HFFc6 (cell line): Measurements from ENCODE around the gene POPDC3. TPM values are rescaled to one million over a fixed set of nuclear protein-coding genes. Genes with fewer than 3 reads are reported as not detected.
"Not testable (repeated sequence)": the region's sequence is repeated elsewhere in the genome, so short reads cannot be mapped to it uniquely, and the experiment has no call there.

Source experiments
- DNase-seq: peaks from one replicate; pipeline ENCODE4 v3.0.0-alpha.2; 2018
- H3K27ac Mint-ChIP-seq: 2 replicates; pipeline ENCODE4 v1.8.0; 2020; ENCODE audit warnings: mild to moderate bottlenecking, mixed read lengths
- H3K27me3 Mint-ChIP-seq: 2 replicates; pipeline ENCODE4 v1.8.0; 2021; ENCODE audit warnings: mild to moderate bottlenecking, moderate library complexity, mixed read lengths; ENCODE audit not compliant: insufficient read depth
- H3K36me3 Mint-ChIP-seq: 2 replicates; pipeline ENCODE4 v1.8.0; 2021; ENCODE audit warnings: low read depth, mixed read lengths
- H3K4me1 Mint-ChIP-seq: 2 replicates; pipeline ENCODE4 v1.8.0; 2020; ENCODE audit warnings: low read depth, mixed read lengths
- H3K4me3 Mint-ChIP-seq: 2 replicates; pipeline ENCODE4 v1.8.0; 2020; ENCODE audit warnings: mild to moderate bottlenecking, moderate library complexity, mixed read lengths
- H3K9me3 Mint-ChIP-seq: 2 replicates; pipeline ENCODE4 v1.8.0; 2020; ENCODE audit warnings: mild to moderate bottlenecking, mixed read lengths
- long read RNA-seq: library from polyadenylated mRNA; unstranded; transcript quantifications from one replicate; pipeline ENCODE4 v2.0.0, GENCODE V29; 2019
- total RNA-seq, 6 experiments: library from RNA; stranded (reverse); fragmentation: NEBNext Ultra II Directional; extraction: Animal tissue kit (Norgen Biotek cat#: 25700); gene quantifications; 2 replicates in 1 of 6; 3 replicates in 5 of 6; pipeline ENCODE4 v1.2.3, GENCODE V29; 2021
- TF ChIP-seq, protein P1 (sequence below): fragments of 200-600 bp; sonication (generic); IDR thresholded peaks from 2 replicates; pipeline ENCODE4 v1.5.0; 2021; ENCODE audit warnings: antibody characterized with exemption, mild to moderate bottlenecking

The POPDC3 gene
- total RNA-seq = 10 to 100 TPM; 15.4 to 24.1 (median 21.2) TPM
- long read RNA-seq, transcript POPDC3-203 (4 exons, 1,029 nt) = major isoform, 15 of 22 reads
- long read RNA-seq, partial matches to known transcripts = 0 of 22 reads
- long read RNA-seq, other reads (novel, unspliced or antisense) = 4 of 22 reads

- H3K9me3 Mint-ChIP-seq = peaks cover 14% of the 10 kb centered on the region
- DNase-seq = peak; percentile 18
- H3K27me3 Mint-ChIP-seq = peaks cover 3% of the 10 kb centered on the region
- peak within 1 kb of the TSS; percentile 93 for H3K4me3 Mint-ChIP-seq
- H3K27ac Mint-ChIP-seq = peak within 1 kb of the TSS; percentile 98
- TF ChIP-seq, protein P1, sequence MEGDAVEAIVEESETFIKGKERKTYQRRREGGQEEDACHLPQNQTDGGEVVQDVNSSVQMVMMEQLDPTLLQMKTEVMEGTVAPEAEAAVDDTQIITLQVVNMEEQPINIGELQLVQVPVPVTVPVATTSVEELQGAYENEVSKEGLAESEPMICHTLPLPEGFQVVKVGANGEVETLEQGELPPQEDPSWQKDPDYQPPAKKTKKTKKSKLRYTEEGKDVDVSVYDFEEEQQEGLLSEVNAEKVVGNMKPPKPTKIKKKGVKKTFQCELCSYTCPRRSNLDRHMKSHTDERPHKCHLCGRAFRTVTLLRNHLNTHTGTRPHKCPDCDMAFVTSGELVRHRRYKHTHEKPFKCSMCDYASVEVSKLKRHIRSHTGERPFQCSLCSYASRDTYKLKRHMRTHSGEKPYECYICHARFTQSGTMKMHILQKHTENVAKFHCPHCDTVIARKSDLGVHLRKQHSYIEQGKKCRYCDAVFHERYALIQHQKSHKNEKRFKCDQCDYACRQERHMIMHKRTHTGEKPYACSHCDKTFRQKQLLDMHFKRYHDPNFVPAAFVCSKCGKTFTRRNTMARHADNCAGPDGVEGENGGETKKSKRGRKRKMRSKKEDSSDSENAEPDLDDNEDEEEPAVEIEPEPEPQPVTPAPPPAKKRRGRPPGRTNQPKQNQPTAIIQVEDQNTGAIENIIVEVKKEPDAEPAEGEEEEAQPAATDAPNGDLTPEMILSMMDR = peak; percentile 35; the same call in 1 of the 2 replicates
- peaks cover 46% of the 10 kb centered on the region for H3K4me1 Mint-ChIP-seq
- peaks cover 10% of the 10 kb centered on the region for H3K36me3 Mint-ChIP-seq
Observed at GRCh38 chr6:105179244-105180065, at the start of gene POPDC3. POPDC3 (minus strand) TSS chr6:105180014; CDS start chr6:105161909, 18,105 bp downstream.

- Mint-ChIP-seq H3K27ac (no peak overlapping the region), H3K27me3 (peaks cover 27% of the 10 kb centered on the region), H3K36me3 (peaks cover 9% of the 10 kb centered on the region), H3K9me3 (no peaks in the 10 kb centered on the region), H3K4me1 (peaks cover 18% of the 10 kb centered on the region), H3K4me3 (peak overlapping the region; percentile 47; the same call in 1 of the 2 replicates)
- TF ChIP-seq, protein P1 = no peak
- DNase-seq = no peak
Observed at GRCh38 chr6:105227295-105227767, 47.5 kb upstream of the POPDC3 start.

- Mint-ChIP-seq H3K36me3 (peaks cover 8% of the 10 kb centered on the region), H3K27ac (no peak overlapping the region), H3K4me1 (peaks cover 19% of the 10 kb centered on the region), H3K4me3 (peak overlapping the region; percentile 47; the same call in 1 of the 2 replicates), H3K9me3 (no peaks in the 10 kb centered on the region), H3K27me3 (peaks cover 27% of the 10 kb centered on the region)
- TF ChIP-seq, protein P1 = no peak
- DNase-seq = peak; percentile 59
Observed at GRCh38 chr6:105226598-105227294, 46.9 kb upstream of the POPDC3 start.

GRCh38 chr6:105223242-105223641 lies 43.4 kb upstream of the POPDC3 start:
- DNase-seq = no peak
- TF ChIP-seq, protein P1 = no peak
- no peaks in the 10 kb centered on the region for H3K9me3 Mint-ChIP-seq
- no peak overlapping the region for H3K4me3 Mint-ChIP-seq
- H3K27me3 Mint-ChIP-seq = peaks cover 9% of the 10 kb centered on the region
- H3K27ac Mint-ChIP-seq = no peak overlapping the region
- H3K4me1 Mint-ChIP-seq = peaks cover 28% of the 10 kb centered on the region
- H3K36me3 Mint-ChIP-seq = no peaks in the 10 kb centered on the region

DNA sequence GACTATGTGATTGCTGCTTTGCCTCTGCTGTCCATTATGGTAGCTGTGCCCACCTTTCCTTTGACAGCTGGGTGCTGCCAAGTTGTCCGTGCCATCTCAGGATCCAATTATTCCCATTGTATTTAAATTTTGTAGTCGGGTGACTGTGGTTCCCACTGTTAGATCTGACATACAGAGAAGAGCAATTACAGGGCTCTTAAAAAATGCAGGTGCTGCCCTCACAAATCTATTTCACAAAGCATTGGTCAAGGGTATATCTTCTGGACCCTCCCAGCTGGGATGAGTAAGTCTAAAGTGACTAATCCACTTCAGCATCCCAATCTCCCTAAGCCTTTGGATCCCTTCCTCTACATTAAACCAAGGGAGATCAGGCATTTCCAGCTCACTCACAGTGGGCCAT lies 41.4 kb upstream of the POPDC3 start:
- H3K27me3 Mint-ChIP-seq, H3K9me3 Mint-ChIP-seq, H3K27ac Mint-ChIP-seq, DNase-seq, H3K36me3 Mint-ChIP-seq, H3K4me3 Mint-ChIP-seq: not testable (repeated sequence)
- peaks cover 13% of the 10 kb centered on the region for H3K4me1 Mint-ChIP-seq
